Measurements from ENCODE around the gene ATP11B.

ATP11B gene

GRCh38 chr3:182905623-182906022 lies 112.3 kb downstream of the ATP11B start:
- FAIRE-seq, result no peak

GRCh38 chr3:182906036-182906435 lies 112.7 kb downstream of the ATP11B start:
- DNase-seq (ENCODE audit: extremely low spot score, insufficient read length, low read depth) (no peak), FAIRE-seq (no peak)

More at GRCh38 chr3:182905623-182906022, 112.3 kb downstream of the ATP11B start:
- DNase-seq (ENCODE audit: extremely low spot score, insufficient read length, low read depth), result no peak

GRCh38 chr3:182908471-182908870 lies 115.2 kb downstream of the ATP11B start:
- DNase-seq (ENCODE audit: extremely low spot score, insufficient read length, low read depth) (no peak), FAIRE-seq (no peak)

- no peak for DNase-seq (ENCODE audit: extremely low spot score, insufficient read length, low read depth)
- peak; percentile 26 for FAIRE-seq
These were observed 116.2 kb downstream of the ATP11B start for GRCh38 chr3:182909318-182910040.

- no peak for FAIRE-seq
- DNase-seq (ENCODE audit: extremely low spot score, insufficient read length, low read depth), result no peak
These were observed 117.9 kb downstream of the ATP11B start for GRCh38 chr3:182910936-182911781.

GRCh38 chr3:182911782-182912111 lies 118.4 kb downstream of the ATP11B start:
- FAIRE-seq, result no peak

GRCh38 chr3:182912474-182912873 lies 119.2 kb downstream of the ATP11B start:
- DNase-seq (ENCODE audit: extremely low spot score, insufficient read length, low read depth), result no peak
- FAIRE-seq, result no peak

More at GRCh38 chr3:182911782-182912111, 118.4 kb downstream of the ATP11B start:
- DNase-seq (ENCODE audit: extremely low spot score, insufficient read length, low read depth), result no peak

GRCh38 chr3:182913889-182914288 lies 120.6 kb downstream of the ATP11B start:
- FAIRE-seq (peak; percentile 70), DNase-seq (ENCODE audit: extremely low spot score, insufficient read length, low read depth) (peak; percentile 18)

- FAIRE-seq (peak; percentile 29), DNase-seq (ENCODE audit: extremely low spot score, insufficient read length, low read depth) (no peak)
These were observed 121.0 kb downstream of the ATP11B start for GRCh38 chr3:182914341-182914740.

GRCh38 chr3:182917134-182917533 lies 123.8 kb downstream of the ATP11B start:
- no peak for DNase-seq (ENCODE audit: extremely low spot score, insufficient read length, low read depth)
- FAIRE-seq, result no peak

- DNase-seq (ENCODE audit: extremely low spot score, insufficient read length, low read depth) (no peak), FAIRE-seq (no peak)
These were observed 126.6 kb downstream of the ATP11B start for GRCh38 chr3:182919866-182920357.

- DNase-seq (ENCODE audit: extremely low spot score, insufficient read length, low read depth) (no peak), FAIRE-seq (no peak)
These were observed 127.3 kb downstream of the ATP11B start for GRCh38 chr3:182920515-182921084.

- DNase-seq (ENCODE audit: extremely low spot score, insufficient read length, low read depth) (no peak), FAIRE-seq (no peak)
These were observed 128.5 kb downstream of the ATP11B start for GRCh38 chr3:182921665-182922355.

GRCh38 chr3:182925330-182925943 lies 132.1 kb downstream of the ATP11B start:
- DNase-seq (ENCODE audit: extremely low spot score, insufficient read length, low read depth), result no peak
- peak; percentile 86 for FAIRE-seq

GRCh38 chr3:182925944-182926337 lies 132.6 kb downstream of the ATP11B start:
- DNase-seq (ENCODE audit: extremely low spot score, insufficient read length, low read depth), result no peak
- FAIRE-seq, result no peak

GRCh38 chr3:182935803-182936202 lies 142.5 kb downstream of the ATP11B start:
- FAIRE-seq, result no peak
- no peak for DNase-seq (ENCODE audit: extremely low spot score, insufficient read length, low read depth)

- FAIRE-seq (no peak), DNase-seq (ENCODE audit: extremely low spot score, insufficient read length, low read depth) (no peak)
These were observed 143.1 kb downstream of the ATP11B start for GRCh38 chr3:182936239-182936917.

GRCh38 chr3:182936918-182937285 lies 143.6 kb downstream of the ATP11B start:
- DNase-seq (ENCODE audit: extremely low spot score, insufficient read length, low read depth) (no peak), FAIRE-seq (no peak)

- FAIRE-seq (peak; percentile 74), DNase-seq (ENCODE audit: extremely low spot score, insufficient read length, low read depth) (no peak)
These were observed 144.2 kb downstream of the ATP11B start for GRCh38 chr3:182937293-182938051.

Data from GM18507 (cell line).